Stimulated activated naive CD8-positive, alpha-beta T cell treated with anti-CD3 and anti-CD28 coated beads, Interleukin-15, amount 100 ng/mL, for 72 hours (primary cell): ENCODE results near the gene CCL7.
"Not testable (repeated sequence)": the region's sequence is repeated elsewhere in the genome, so short reads cannot be mapped to it uniquely, and the experiment has no call there.

Source experiments
- ATAC-seq: fragments of 150-1000 bp; cut with Tn5 transposase; 2 replicates; pipeline ENCODE4 v1.10.0; 2021; ENCODE audit warnings: mild to moderate bottlenecking, moderate library complexity
- DNase-seq, 2 donors: peaks; one replicate each; pipeline ENCODE4 v3.0.0; 2021 to 2022
- H3K27ac Mint-ChIP-seq, 2 donors: one replicate each; pipeline ENCODE4 v1.8.0; 2022; ENCODE audit warnings: mild to moderate bottlenecking in 2 of 2, mixed read lengths in 2 of 2, moderate library complexity in 2 of 2
- H3K27me3 Mint-ChIP-seq: one replicate; pipeline ENCODE4 v1.8.0; 2022; ENCODE audit warnings: mixed read lengths
- H3K4me1 Mint-ChIP-seq: one replicate; pipeline ENCODE4 v1.8.0; 2022; ENCODE audit warnings: mild to moderate bottlenecking, mixed read lengths
- H3K4me3 Mint-ChIP-seq, 2 donors: one replicate each; pipeline ENCODE4 v1.8.0; 2022; ENCODE audit warnings: mild to moderate bottlenecking in 2 of 2, mixed read lengths in 2 of 2, moderate library complexity in 1 of 2
- H3K9me3 Mint-ChIP-seq, 2 donors: one replicate each; pipeline ENCODE4 v1.8.0; 2022; ENCODE audit warnings: mixed read lengths in 2 of 2

The CCL7 gene

GRCh38 chr17:34269969-34270368 is at the start of gene CCL7:
Gene CCL7 (plus strand): TSS chr17:34270221. CDS start chr17:34270291, 70 bp downstream.
- no peak for ATAC-seq
- H3K4me3 Mint-ChIP-seq, result no peak within 1 kb of the TSS
- no peaks in the 10 kb centered on the region for H3K4me1 Mint-ChIP-seq
- no peaks in the 10 kb centered on the region for H3K9me3 Mint-ChIP-seq
- DNase-seq, result no peak
- H3K27me3 Mint-ChIP-seq, result peaks cover 72% of the 10 kb centered on the region
- no peak within 1 kb of the TSS for H3K27ac Mint-ChIP-seq

- H3K9me3 Mint-ChIP-seq, result no peaks in the 10 kb centered on the region
- DNase-seq, result no peak
- no peak overlapping the region for H3K27ac Mint-ChIP-seq
- no peak for ATAC-seq
- no peaks in the 10 kb centered on the region for H3K4me1 Mint-ChIP-seq
- peaks cover 41% of the 10 kb centered on the region for H3K27me3 Mint-ChIP-seq
- no peak overlapping the region for H3K4me3 Mint-ChIP-seq
Measured at GRCh38 chr17:34220752-34221395, 49.1 kb upstream of the CCL7 start.

- DNase-seq, result no peak
- no peak for ATAC-seq
- no peaks in the 10 kb centered on the region for H3K9me3 Mint-ChIP-seq
- no peaks in the 10 kb centered on the region for H3K4me1 Mint-ChIP-seq
- H3K27me3 Mint-ChIP-seq, result peaks cover 39% of the 10 kb centered on the region
- no peak overlapping the region for H3K27ac Mint-ChIP-seq
- no peak overlapping the region for H3K4me3 Mint-ChIP-seq
Measured at GRCh38 chr17:34221411-34221810, 48.6 kb upstream of the CCL7 start.

GRCh38 chr17:34222722-34223497 is 47.1 kb upstream of the CCL7 start:
- no peak for DNase-seq
- Mint-ChIP-seq H3K4me1 (no peaks in the 10 kb centered on the region), H3K9me3 (no peaks in the 10 kb centered on the region), H3K27me3 (peaks cover 35% of the 10 kb centered on the region), H3K4me3 (no peak overlapping the region), H3K27ac (no peak overlapping the region)
- ATAC-seq, result no peak

- ATAC-seq, result no peak
- H3K4me1 Mint-ChIP-seq, result no peaks in the 10 kb centered on the region
- H3K4me3 Mint-ChIP-seq, result no peak overlapping the region
- no peak for DNase-seq
- H3K27me3 Mint-ChIP-seq, result peaks cover 31% of the 10 kb centered on the region
- H3K9me3 Mint-ChIP-seq, result no peaks in the 10 kb centered on the region
- H3K27ac Mint-ChIP-seq, result no peak overlapping the region
Measured at GRCh38 chr17:34225046-34225445, 45.0 kb upstream of the CCL7 start.

- Mint-ChIP-seq H3K9me3 (peaks cover 0 to 9% of the 10 kb centered on the region in 2 donors), H3K27me3 (peaks cover 32% of the 10 kb centered on the region), H3K27ac (no peak overlapping the region), H3K4me1 (no peaks in the 10 kb centered on the region), H3K4me3 (no peak overlapping the region)
- ATAC-seq, result no peak
- no peak for DNase-seq
Measured at GRCh38 chr17:34226011-34226743, 43.8 kb upstream of the CCL7 start.

DNA sequence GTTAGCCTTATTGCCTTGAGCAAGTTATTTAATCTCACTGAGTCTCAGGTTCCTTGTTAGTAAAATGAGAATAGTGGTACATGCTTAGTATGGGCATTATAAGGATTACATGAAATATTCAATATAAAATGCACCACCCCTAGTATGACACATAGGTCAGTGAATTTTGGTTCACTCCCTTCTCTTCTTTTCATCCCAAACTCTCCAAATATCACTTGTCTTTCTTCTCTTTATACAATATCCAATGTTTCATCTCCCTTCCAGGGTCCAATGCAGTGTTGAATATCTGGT is 43.3 kb upstream of the CCL7 start:
- ATAC-seq (no peak), DNase-seq (no peak)
- no peak overlapping the region for H3K4me3 Mint-ChIP-seq
- no peak overlapping the region for H3K27ac Mint-ChIP-seq
- H3K4me1 Mint-ChIP-seq, result no peaks in the 10 kb centered on the region
- peaks cover 28% of the 10 kb centered on the region for H3K27me3 Mint-ChIP-seq
- peaks cover 0 to 9% of the 10 kb centered on the region in 2 donors for H3K9me3 Mint-ChIP-seq

- not testable (repeated sequence) for H3K4me1 Mint-ChIP-seq, H3K9me3 Mint-ChIP-seq, H3K4me3 Mint-ChIP-seq, DNase-seq, ATAC-seq, H3K27ac Mint-ChIP-seq
- peaks cover 23% of the 10 kb centered on the region for H3K27me3 Mint-ChIP-seq
Measured at GRCh38 chr17:34227293-34227692, 42.7 kb upstream of the CCL7 start.

DNA sequence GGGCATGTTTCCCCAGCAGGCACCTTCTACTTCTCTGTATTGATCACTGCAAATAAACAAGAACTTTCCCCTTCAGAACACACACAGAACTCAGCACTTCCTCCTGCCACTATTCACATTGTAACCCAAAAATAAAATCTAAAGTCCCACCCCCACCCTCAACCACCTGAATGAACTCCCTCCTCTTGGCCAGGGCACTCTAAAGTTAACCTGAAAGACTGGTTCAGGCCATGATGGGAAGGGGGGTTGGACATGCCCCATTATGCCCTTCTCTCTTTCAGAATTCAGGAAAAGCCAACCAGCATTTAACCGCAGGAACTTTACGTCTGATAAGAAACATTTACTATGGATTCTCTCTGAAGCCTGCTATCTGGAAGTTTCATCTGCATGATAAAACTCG is 42.3 kb upstream of the CCL7 start:
- Mint-ChIP-seq H3K27me3 (peaks cover 24% of the 10 kb centered on the region), H3K4me1 (no peaks in the 10 kb centered on the region), H3K27ac (no peak overlapping the region), H3K4me3 (no peak overlapping the region), H3K9me3 (peaks cover 0 to 9% of the 10 kb centered on the region in 2 donors)
- DNase-seq, result no peak
- no peak for ATAC-seq

DNA sequence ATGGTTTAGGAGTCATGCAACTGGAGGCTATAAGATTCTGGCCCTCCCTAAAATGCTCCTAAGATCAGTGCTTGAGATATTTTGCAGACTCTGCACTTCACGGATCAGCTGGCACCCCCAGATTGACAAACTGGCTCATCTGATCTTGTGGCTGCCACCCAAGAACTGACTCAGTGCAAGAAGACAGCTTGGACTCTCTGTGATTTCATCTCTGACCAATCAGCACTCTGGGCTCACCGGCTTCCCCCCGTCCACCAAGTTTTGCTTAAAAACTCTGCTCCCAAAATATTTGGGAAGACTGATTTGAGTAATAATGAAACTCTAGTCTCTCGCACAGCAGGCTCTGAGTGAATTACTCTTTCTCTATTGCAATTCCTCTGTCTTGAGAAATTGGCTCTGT is 41.2 kb upstream of the CCL7 start:
- H3K4me3 Mint-ChIP-seq, result no peak overlapping the region
- peaks cover 0 to 9% of the 10 kb centered on the region in 2 donors for H3K9me3 Mint-ChIP-seq
- ATAC-seq (no peak), DNase-seq (no peak)
- peaks cover 35% of the 10 kb centered on the region for H3K27me3 Mint-ChIP-seq
- H3K4me1 Mint-ChIP-seq, result no peaks in the 10 kb centered on the region
- no peak overlapping the region for H3K27ac Mint-ChIP-seq

DNA sequence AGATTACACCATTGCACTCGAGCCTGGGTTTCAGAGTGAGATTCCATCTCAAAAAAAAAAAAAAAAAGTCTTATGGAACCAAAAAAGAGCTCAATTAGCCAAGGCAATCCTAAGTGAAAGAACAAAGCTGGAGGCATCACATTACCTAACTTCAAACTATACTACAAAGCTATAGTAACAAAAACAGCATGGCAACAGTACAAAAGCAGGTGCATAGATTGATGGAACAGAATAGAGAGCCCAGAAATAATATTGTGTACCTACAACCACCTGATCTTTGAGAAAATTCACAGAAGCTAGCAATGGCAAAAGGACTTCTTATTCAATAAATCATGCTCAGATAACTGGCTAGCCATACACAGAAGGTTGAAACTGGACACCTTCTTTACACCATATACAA is 39.7 kb upstream of the CCL7 start:
- Mint-ChIP-seq H3K27ac (no peak overlapping the region), H3K4me1 (no peaks in the 10 kb centered on the region), H3K4me3 (no peak overlapping the region), H3K27me3 (peaks cover 42% of the 10 kb centered on the region), H3K9me3 (peaks cover 0 to 9% of the 10 kb centered on the region in 2 donors)
- DNase-seq, result no peak
- ATAC-seq, result no peak

DNA sequence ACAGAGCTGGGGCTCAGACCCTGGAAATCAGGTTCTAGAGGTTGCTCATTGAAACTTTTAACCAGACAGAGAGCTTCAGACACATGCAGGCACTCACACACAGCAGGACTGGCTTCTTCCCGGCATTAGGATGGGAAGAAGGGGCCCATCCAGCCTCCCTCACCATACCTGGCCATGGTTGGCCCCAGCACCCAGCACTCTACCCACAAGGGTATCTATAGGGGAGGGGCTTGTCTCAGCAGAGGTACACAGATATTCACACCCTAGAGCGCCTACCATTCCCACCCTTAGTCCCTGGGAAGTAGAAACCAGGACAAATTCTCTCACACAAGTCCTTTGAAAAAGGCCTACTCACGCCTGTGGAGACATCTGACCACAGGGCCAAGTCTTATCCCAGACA is 35.4 kb upstream of the CCL7 start:
- Mint-ChIP-seq H3K9me3 (peaks cover 0 to 9% of the 10 kb centered on the region in 2 donors), H3K27me3 (peaks cover 36% of the 10 kb centered on the region), H3K4me1 (no peaks in the 10 kb centered on the region), H3K4me3 (no peak overlapping the region), H3K27ac (no peak overlapping the region)
- ATAC-seq, result no peak
- no peak for DNase-seq

DNA sequence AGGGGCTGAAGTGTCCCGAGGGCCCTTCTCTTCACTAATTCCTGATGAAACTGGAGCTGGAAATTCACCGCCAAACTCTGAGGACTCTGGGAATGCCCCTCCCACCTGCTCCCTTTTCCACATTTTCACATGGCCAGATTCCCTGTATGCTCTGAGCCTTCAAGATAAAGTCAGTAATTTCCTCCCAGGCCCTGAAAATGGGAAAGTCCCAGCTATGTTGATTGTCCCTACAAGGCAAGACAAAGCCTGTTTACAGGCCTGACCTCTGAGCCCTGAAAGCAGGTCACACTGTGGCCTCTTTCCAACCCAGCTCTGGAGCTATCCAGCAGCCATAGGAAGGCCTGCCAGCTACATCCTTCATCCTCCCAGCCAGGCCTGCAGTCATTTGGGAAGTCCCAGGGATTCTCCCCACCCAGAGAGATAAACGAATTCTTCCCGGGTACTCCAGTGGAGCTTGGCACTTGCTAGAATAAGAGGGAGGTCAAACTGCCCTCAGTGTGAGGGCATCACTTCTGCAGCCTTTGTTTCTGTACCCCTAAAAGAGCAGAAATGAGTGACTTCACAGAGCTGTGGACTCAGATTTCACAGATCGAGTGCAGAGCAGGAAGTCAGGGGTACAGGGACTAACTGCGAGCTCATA is 34.5 kb upstream of the CCL7 start:
- H3K9me3 Mint-ChIP-seq, result peaks cover 0 to 6% of the 10 kb centered on the region in 2 donors
- no peaks in the 10 kb centered on the region for H3K4me1 Mint-ChIP-seq
- no peak for DNase-seq
- no peak overlapping the region for H3K27ac Mint-ChIP-seq
- H3K4me3 Mint-ChIP-seq, result no peak overlapping the region
- H3K27me3 Mint-ChIP-seq, result peaks cover 40% of the 10 kb centered on the region
- no peak for ATAC-seq

- Mint-ChIP-seq H3K4me3 (no peak overlapping the region), H3K27me3 (peaks cover 34% of the 10 kb centered on the region), H3K27ac (peak overlapping the region in 1 of 2 donors; percentile 14), H3K4me1 (no peaks in the 10 kb centered on the region), H3K9me3 (no peaks in the 10 kb centered on the region)
- no peak for DNase-seq
- ATAC-seq, result no peak
Measured at GRCh38 chr17:34236281-34236892, 33.6 kb upstream of the CCL7 start.

- ATAC-seq, result no peak
- H3K27me3 Mint-ChIP-seq, result peaks cover 34% of the 10 kb centered on the region
- no peaks in the 10 kb centered on the region for H3K4me1 Mint-ChIP-seq
- DNase-seq, result no peak
- no peak overlapping the region for H3K4me3 Mint-ChIP-seq
- H3K27ac Mint-ChIP-seq, result no peak overlapping the region
- no peaks in the 10 kb centered on the region for H3K9me3 Mint-ChIP-seq
Measured at GRCh38 chr17:34237458-34237857, 32.6 kb upstream of the CCL7 start.
